ENCODE results near the gene DNAH17. TPM values are rescaled to one million over a fixed set of nuclear protein-coding genes. Genes with fewer than 3 reads are reported as not detected.

Gene DNAH17
- total and polyA plus RNA-seq, 7 experiments from 2014 or later: 0.05 to 1.5 (median 0.38) TPM

GRCh38 chr17:78478757-78479297 is 98.4 kb downstream of the DNAH17 start:
- no peaks in the 10 kb centered on the region for H3K36me3 ChIP-seq (ENCODE audit: control insufficient read depth in 2 of 3, insufficient read depth in 3 of 3, low read length in 3 of 3)
- DNase-seq (no peak), ATAC-seq (no peak)
- H3K4me3 ChIP-seq (ENCODE audit: low read length): no peak overlapping the region
- CTCF ChIA-PET: no interaction called here
- POLR2A ChIA-PET: no interaction called here
- Mint-ChIP-seq H3K36me3 (no peaks in the 10 kb centered on the region), H3K9me3 (no peaks in the 10 kb centered on the region), H3K27me3 (peaks cover 0 to 10% (median 6%) of the 10 kb centered on the region in 5 donors), H3K4me1 (peaks cover 0 to 4% (median 0%) of the 10 kb centered on the region in 7 donors), H3K27ac (no peak overlapping the region), H3K4me3 (no peak overlapping the region)
- H3K4me1 ChIP-seq (ENCODE audit: control insufficient read depth in 2 of 2, insufficient read depth in 2 of 2, low read length in 2 of 2): peaks cover 0 to 8% of the 10 kb centered on the region in 2 donors
- intact Hi-C loops (cut with micrococcal nuclease): no loop called here
- no peaks in the 10 kb centered on the region for H3K27me3 ChIP-seq (ENCODE audit: control insufficient read depth in 2 of 2, insufficient read depth in 2 of 2, low read length in 2 of 2)
- no peaks in the 10 kb centered on the region for H3K9me3 ChIP-seq (ENCODE audit: control insufficient read depth in 2 of 3, low read length in 3 of 3)
- no peak overlapping the region for H3K27ac ChIP-seq (ENCODE audit: low read depth, low read length)

GRCh38 chr17:78477913-78478756 is 99.1 kb downstream of the DNAH17 start:
- no peak overlapping the region for H3K27ac ChIP-seq (ENCODE audit: low read depth, low read length)
- H3K4me3 ChIP-seq (ENCODE audit: low read length): no peak overlapping the region
- CTCF ChIA-PET: no interaction called here
- intact Hi-C loops (cut with micrococcal nuclease): no loop called here
- H3K27me3 Mint-ChIP-seq: peaks cover 0 to 9% (median 6%) of the 10 kb centered on the region in 5 donors
- H3K27me3 ChIP-seq (ENCODE audit: control insufficient read depth in 2 of 2, insufficient read depth in 2 of 2, low read length in 2 of 2): no peaks in the 10 kb centered on the region
- no peaks in the 10 kb centered on the region for H3K36me3 Mint-ChIP-seq
- ATAC-seq (no peak), DNase-seq (no peak)
- H3K9me3 ChIP-seq (ENCODE audit: control insufficient read depth in 2 of 3, low read length in 3 of 3): no peaks in the 10 kb centered on the region
- POLR2A ChIA-PET: no interaction called here
- H3K4me1 Mint-ChIP-seq: peaks cover 0 to 4% (median 0%) of the 10 kb centered on the region in 7 donors
- peaks cover 0 to 8% of the 10 kb centered on the region in 2 donors for H3K4me1 ChIP-seq (ENCODE audit: control insufficient read depth in 2 of 2, insufficient read depth in 2 of 2, low read length in 2 of 2)
- H3K36me3 ChIP-seq (ENCODE audit: control insufficient read depth in 2 of 3, insufficient read depth in 3 of 3, low read length in 3 of 3): no peaks in the 10 kb centered on the region
- H3K4me3 Mint-ChIP-seq: no peak overlapping the region
- no peaks in the 10 kb centered on the region for H3K9me3 Mint-ChIP-seq
- H3K27ac Mint-ChIP-seq: no peak overlapping the region

DNA sequence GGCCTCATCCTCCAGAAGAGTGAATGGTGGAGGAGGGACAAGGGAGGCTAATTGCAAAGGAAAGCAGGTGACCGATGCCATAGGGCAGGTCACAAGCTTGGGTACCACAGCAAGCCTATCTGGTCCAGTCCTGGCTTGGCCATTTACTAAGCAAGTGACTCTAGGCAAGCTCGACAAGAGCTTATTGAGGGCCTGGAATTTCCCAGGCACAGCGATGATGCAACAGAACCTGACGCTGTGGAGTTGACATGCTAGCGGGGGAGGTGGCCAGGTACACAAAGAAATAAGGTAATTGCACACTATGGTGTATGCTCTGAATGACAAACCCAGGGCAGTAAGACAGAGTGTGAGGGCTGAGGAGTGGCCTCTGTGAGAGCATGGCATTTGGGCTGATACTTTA is 100.2 kb downstream of the DNAH17 start:
- Histone ChIP-seq H3K4me1 (ENCODE audit: control insufficient read depth in 2 of 2, insufficient read depth in 2 of 2, low read length in 2 of 2) (peaks cover 0 to 8% of the 10 kb centered on the region in 2 donors), H3K27ac (ENCODE audit: low read depth, low read length) (no peak overlapping the region), H3K9me3 (ENCODE audit: control insufficient read depth in 2 of 3, low read length in 3 of 3) (no peaks in the 10 kb centered on the region), H3K4me3 (ENCODE audit: low read length) (no peak overlapping the region), H3K36me3 (ENCODE audit: control insufficient read depth in 2 of 3, insufficient read depth in 3 of 3, low read length in 3 of 3) (no peaks in the 10 kb centered on the region), H3K27me3 (ENCODE audit: control insufficient read depth in 2 of 2, insufficient read depth in 2 of 2, low read length in 2 of 2) (no peaks in the 10 kb centered on the region)
- DNase-seq (no peak), ATAC-seq (no peak)
- Mint-ChIP-seq H3K27me3 (peaks cover 0 to 5% (median 0%) of the 10 kb centered on the region in 5 donors), H3K9me3 (no peaks in the 10 kb centered on the region), H3K4me1 (peaks cover 0 to 6% (median 0%) of the 10 kb centered on the region in 7 donors), H3K27ac (no peak overlapping the region), H3K36me3 (no peaks in the 10 kb centered on the region), H3K4me3 (no peak overlapping the region)
- intact Hi-C loops (cut with micrococcal nuclease): no loop called here
- ChIA-PET CTCF (no interaction called here), POLR2A (no interaction called here)

DNA sequence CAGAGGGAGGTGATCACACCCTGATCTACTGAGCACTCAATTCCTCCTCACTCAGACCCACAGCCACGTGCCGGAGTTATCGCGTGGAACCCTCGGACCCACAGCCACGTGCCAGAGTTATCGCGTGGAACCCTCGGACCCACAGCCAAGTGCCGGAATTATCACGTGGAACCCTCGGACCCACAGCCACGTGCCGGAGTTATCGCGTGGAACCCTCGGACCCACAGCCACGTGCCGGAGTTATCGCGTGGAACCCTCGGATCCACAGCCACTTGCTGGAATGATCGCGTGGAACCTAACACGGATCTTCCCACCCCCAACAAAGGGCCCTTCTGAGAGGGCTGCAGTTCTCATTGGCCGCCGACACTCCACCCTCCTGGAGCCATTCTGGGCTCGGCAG is 101.0 kb downstream of the DNAH17 start:
- Mint-ChIP-seq H3K9me3 (no peaks in the 10 kb centered on the region), H3K4me1 (peaks cover 0 to 6% (median 0%) of the 10 kb centered on the region in 7 donors), H3K27me3 (peaks cover 0 to 5% (median 0%) of the 10 kb centered on the region in 5 donors), H3K27ac (no peak overlapping the region), H3K36me3 (no peaks in the 10 kb centered on the region), H3K4me3 (no peak overlapping the region)
- intact Hi-C loops (cut with micrococcal nuclease): no loop called here
- no peaks in the 10 kb centered on the region for H3K9me3 ChIP-seq (ENCODE audit: control insufficient read depth in 2 of 3, low read length in 3 of 3)
- H3K27ac ChIP-seq (ENCODE audit: low read depth, low read length): no peak overlapping the region
- POLR2A ChIA-PET: no interaction called here
- CTCF ChIA-PET: no interaction called here
- H3K4me3 ChIP-seq (ENCODE audit: low read length): no peak overlapping the region
- peaks cover 0 to 8% of the 10 kb centered on the region in 2 donors for H3K4me1 ChIP-seq (ENCODE audit: control insufficient read depth in 2 of 2, insufficient read depth in 2 of 2, low read length in 2 of 2)
- no peaks in the 10 kb centered on the region for H3K36me3 ChIP-seq (ENCODE audit: control insufficient read depth in 2 of 3, insufficient read depth in 3 of 3, low read length in 3 of 3)
- no peak for DNase-seq
- ATAC-seq: no peak
- H3K27me3 ChIP-seq (ENCODE audit: control insufficient read depth in 2 of 2, insufficient read depth in 2 of 2, low read length in 2 of 2): no peaks in the 10 kb centered on the region

DNA sequence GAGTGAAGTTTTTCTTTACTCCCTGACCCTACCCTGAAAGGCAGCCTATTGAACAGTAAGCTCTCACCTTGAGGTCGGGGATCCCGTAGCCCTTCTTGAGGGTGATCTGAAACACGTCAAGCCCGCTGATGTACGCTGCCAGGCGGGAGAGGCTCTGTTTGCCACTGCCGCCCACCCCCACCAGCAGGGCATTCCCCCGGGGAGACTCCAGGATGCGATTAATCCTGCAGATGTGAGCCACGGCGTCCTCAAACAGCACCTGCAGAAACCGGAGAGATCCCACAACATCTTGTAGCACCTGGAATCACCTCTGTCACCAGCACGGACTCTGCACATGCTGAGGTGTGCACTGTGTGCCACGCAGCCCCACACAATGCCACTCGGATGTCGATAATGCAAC is 102.0 kb downstream of the DNAH17 start:
- DNase-seq (no peak), ATAC-seq (no peak)
- Histone ChIP-seq H3K27me3 (ENCODE audit: control insufficient read depth in 2 of 2, insufficient read depth in 2 of 2, low read length in 2 of 2) (no peaks in the 10 kb centered on the region), H3K4me3 (ENCODE audit: low read length) (no peak overlapping the region), H3K9me3 (ENCODE audit: control insufficient read depth in 2 of 3, low read length in 3 of 3) (no peaks in the 10 kb centered on the region), H3K36me3 (ENCODE audit: control insufficient read depth in 2 of 3, insufficient read depth in 3 of 3, low read length in 3 of 3) (no peaks in the 10 kb centered on the region), H3K27ac (ENCODE audit: low read depth, low read length) (no peak overlapping the region), H3K4me1 (ENCODE audit: control insufficient read depth in 2 of 2, insufficient read depth in 2 of 2, low read length in 2 of 2) (peaks cover 0 to 8% of the 10 kb centered on the region in 2 donors)
- H3K4me3 Mint-ChIP-seq: no peak overlapping the region
- intact Hi-C loops (cut with micrococcal nuclease): no loop called here
- ChIA-PET CTCF (no interaction called here), POLR2A (no interaction called here)
- no peaks in the 10 kb centered on the region for H3K9me3 Mint-ChIP-seq
- peaks cover 0 to 6% (median 0%) of the 10 kb centered on the region in 7 donors for H3K4me1 Mint-ChIP-seq
- H3K36me3 Mint-ChIP-seq: no peaks in the 10 kb centered on the region
- H3K27ac Mint-ChIP-seq: no peak overlapping the region
- H3K27me3 Mint-ChIP-seq: peaks cover 0 to 5% (median 0%) of the 10 kb centered on the region in 5 donors

DNA sequence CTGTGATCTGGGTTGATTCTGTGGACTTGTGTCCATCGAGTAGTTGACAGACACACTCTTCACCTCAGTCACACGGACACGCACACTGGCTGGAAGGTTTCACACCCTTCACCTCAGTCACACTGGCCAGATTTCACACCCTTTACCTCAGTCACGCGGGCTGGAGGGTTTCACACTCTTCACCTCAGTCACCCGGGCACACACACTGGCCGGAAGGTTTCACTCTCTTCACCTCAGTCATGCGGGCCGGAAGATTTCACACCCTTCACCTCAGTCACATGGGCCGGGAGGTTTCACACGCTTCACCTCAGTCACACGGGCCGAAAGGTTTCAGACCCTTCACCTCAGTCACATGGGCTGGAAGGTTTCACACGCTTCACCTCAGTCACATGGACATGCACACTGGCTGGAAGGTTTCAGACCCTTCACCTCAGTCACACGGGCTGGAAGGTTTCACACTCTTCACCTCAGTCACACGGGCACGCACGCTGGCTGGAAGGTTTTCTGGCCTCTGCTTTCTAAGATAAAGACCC is 102.5 kb downstream of the DNAH17 start:
- H3K27me3 Mint-ChIP-seq: peaks cover 0 to 5% (median 0%) of the 10 kb centered on the region in 5 donors
- DNase-seq: no peak
- no peak overlapping the region for H3K4me3 Mint-ChIP-seq
- H3K27ac Mint-ChIP-seq: peak overlapping the region in 2 of 9 donors; percentile 28 to 71
- H3K36me3 Mint-ChIP-seq: no peaks in the 10 kb centered on the region
- H3K9me3 Mint-ChIP-seq: peaks cover 0 to under 1% (median 0%) of the 10 kb centered on the region in 11 donors
- ChIA-PET CTCF (no interaction called here), POLR2A (no interaction called here)
- Histone ChIP-seq H3K4me1 (ENCODE audit: control insufficient read depth in 2 of 2, insufficient read depth in 2 of 2, low read length in 2 of 2) (peaks cover 0 to 8% of the 10 kb centered on the region in 2 donors), H3K27ac (ENCODE audit: low read depth, low read length) (no peak overlapping the region), H3K27me3 (ENCODE audit: control insufficient read depth in 2 of 2, insufficient read depth in 2 of 2, low read length in 2 of 2) (no peaks in the 10 kb centered on the region), H3K4me3 (ENCODE audit: low read length) (no peak overlapping the region), H3K9me3 (ENCODE audit: control insufficient read depth in 2 of 3, low read length in 3 of 3) (no peaks in the 10 kb centered on the region), H3K36me3 (ENCODE audit: control insufficient read depth in 2 of 3, insufficient read depth in 3 of 3, low read length in 3 of 3) (no peaks in the 10 kb centered on the region)
- peak; percentile 76 for ATAC-seq
- peaks cover 0 to 6% (median 0%) of the 10 kb centered on the region in 7 donors for H3K4me1 Mint-ChIP-seq
- intact Hi-C loops (cut with micrococcal nuclease): no loop called here
